Stimulated activated CD4-positive, alpha-beta T cell treated with anti-CD3 and anti-CD28 coated beads, Interleukin-1b, Interleukin-23, amount 100 ng/mL, for 24 hours (primary cell): Measurements from ENCODE around the gene AKAP8L.

Experiments used
- DNase-seq, 4 experiments: peaks; one replicate each; pipeline ENCODE4 v3.0.0-alpha.2; 2020; ENCODE audit warnings: low read depth in 4 of 4, low spot score in 1 of 4

The AKAP8L gene

GRCh38 chr19:15418579-15419412 lies at the start of gene AKAP8L:
TSS of gene AKAP8L (minus strand) at chr19:15418988. CDS start at chr19:15418923, 65 bp downstream.
- DNase-seq = peak; percentile 90 to 99 (median 92)

- DNase-seq = no peak
Observed at GRCh38 chr19:15467734-15468214, 49.0 kb upstream of the AKAP8L start.

GRCh38 chr19:15466851-15467733 lies 48.3 kb upstream of the AKAP8L start:
- peak in 2 of 4 experiments; percentile 40 to 58 for DNase-seq

GRCh38 chr19:15464394-15465385 lies 45.9 kb upstream of the AKAP8L start, which contains the start of gene RASAL3:
TSS of gene RASAL3 (minus strand) at chr19:15464544. CDS start at chr19:15464358, 186 bp downstream.
- peak in 1 of 4 experiments; percentile 55 for DNase-seq

GRCh38 chr19:15463861-15464371 lies 45.1 kb upstream of the AKAP8L start:
- DNase-seq = peak in 2 of 4 experiments; percentile 61 to 62

- DNase-seq = no peak
Observed at GRCh38 chr19:15461694-15462093, 42.9 kb upstream of the AKAP8L start.

GRCh38 chr19:15457701-15458484 lies 39.1 kb upstream of the AKAP8L start:
- no peak for DNase-seq

GRCh38 chr19:15456871-15457700 lies 38.3 kb upstream of the AKAP8L start:
- DNase-seq = no peak

GRCh38 chr19:15456441-15456840 lies 37.7 kb upstream of the AKAP8L start:
- no peak for DNase-seq

- DNase-seq = no peak
Observed at GRCh38 chr19:15455996-15456395, 37.2 kb upstream of the AKAP8L start.

- DNase-seq = no peak
Observed at GRCh38 chr19:15453906-15454860, 35.4 kb upstream of the AKAP8L start.

- no peak for DNase-seq
Observed at GRCh38 chr19:15453091-15453578, 34.3 kb upstream of the AKAP8L start.

- DNase-seq = no peak
Observed at GRCh38 chr19:15452111-15453047, 33.6 kb upstream of the AKAP8L start.

GRCh38 chr19:15450528-15450890 lies 31.7 kb upstream of the AKAP8L start:
- no peak for DNase-seq

- DNase-seq = peak; percentile 71 to 78 (median 73)
Observed at GRCh38 chr19:15449620-15450527, 31.1 kb upstream of the AKAP8L start, which contains the start of gene WIZ. TSS of gene WIZ (minus strand) at chr19:15449956. CDS start at chr19:15448307, 1,649 bp downstream.
